Measurements from ENCODE around the gene TBK1.

TBK1 gene

DNA sequence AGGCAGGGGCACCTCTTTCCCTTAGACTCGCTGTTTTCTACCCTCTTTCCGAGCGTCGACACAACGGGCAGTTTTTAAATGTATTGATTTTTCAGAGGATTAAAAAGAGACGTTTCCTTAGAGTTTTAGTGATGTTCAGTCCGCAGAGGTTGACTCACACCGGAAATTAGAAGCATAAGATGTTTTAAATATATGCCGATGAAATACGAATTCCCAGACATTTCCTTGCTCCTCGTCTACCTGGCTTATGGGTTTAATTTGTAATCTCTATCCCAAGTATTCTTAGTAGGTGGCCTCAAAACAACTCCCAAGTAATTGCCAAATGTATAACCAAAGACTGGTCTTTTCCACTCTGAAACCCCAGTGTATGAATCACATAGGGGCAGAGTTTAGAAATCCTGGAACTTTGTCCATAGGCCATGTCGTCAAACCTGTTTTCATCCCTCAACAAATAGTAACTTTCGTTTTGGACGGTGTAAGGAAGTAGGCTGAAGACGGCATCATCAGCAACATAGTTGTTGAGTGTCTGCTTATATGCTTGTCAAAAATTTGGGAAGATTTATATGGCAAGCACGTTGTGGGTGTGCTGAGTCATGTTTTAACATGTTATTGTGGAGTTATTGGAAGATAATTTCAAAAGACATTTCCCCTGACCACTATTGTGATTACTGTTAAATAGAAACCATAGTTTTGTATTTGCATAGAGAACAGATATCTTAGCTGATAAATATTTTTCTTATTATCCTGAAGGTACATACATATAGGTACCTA is 824 bp downstream of the TBK1 start:
- peak; percentile 35 for DNase-seq

- no peak for DNase-seq
Measured at GRCh38 chr12:64455506-64455905, 3.6 kb downstream of the TBK1 start.

DNA sequence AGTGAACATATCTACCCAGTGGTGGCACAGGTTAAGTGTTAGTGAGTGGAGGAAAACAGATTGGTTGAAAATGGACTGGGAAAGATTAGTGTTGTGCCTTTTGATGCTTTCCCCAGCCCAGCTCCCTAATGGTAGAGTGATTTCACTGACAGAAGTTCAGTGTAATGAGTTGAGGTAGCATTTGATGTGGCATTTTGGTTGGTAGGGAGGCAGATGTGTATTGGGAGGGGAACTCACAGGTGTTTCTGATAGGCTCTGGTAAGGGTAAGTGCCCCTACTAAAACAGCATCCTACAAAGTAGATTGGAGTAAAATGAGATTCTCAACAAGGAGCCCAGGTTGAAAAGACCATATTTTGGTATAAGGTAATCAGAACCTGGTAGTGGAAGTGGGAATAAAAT is 4.2 kb downstream of the TBK1 start:
- DNase-seq: no peak

DNA sequence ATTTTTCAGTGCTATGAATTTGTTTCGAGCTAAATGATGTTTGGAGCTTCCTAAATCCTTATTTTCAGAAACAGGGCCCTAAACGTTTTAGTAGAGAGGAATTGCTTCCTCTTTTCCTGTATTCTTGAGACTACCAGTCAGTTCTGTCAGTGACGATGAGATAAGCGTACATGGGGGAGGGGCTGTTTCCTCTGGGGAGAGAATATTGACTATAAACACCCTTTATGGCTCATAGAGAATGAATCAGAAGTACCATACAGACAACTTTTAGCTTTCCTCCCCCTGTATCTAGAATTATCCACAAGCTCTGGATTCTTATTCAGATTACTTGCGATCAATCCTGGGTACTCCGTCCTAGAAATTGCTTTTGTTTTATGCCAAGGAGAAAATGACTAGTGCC is 5.1 kb downstream of the TBK1 start:
- DNase-seq: no peak

- no peak for DNase-seq
Measured at GRCh38 chr12:64457466-64457865, 5.5 kb downstream of the TBK1 start.

DNA sequence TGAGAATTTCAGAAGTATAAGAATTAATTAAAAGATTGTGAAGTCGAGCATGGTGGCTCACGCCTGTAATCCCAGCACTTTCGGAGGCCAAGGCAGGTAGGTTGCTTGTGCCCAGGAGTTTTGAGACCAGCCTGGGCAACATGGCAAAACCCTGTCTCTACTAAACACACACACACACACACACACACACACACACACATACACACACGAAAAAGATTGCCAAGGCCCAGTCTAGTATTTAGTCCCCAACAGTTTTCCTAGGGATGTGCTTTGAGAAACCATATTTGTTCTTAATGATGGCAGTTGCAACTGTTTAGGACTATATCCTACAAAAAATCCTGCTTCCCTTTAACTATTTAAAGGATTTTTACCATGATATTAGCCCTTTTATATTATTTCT is 6.0 kb downstream of the TBK1 start:
- no peak for DNase-seq

GRCh38 chr12:64459394-64459891 is 7.5 kb downstream of the TBK1 start:
- no peak for DNase-seq

DNA sequence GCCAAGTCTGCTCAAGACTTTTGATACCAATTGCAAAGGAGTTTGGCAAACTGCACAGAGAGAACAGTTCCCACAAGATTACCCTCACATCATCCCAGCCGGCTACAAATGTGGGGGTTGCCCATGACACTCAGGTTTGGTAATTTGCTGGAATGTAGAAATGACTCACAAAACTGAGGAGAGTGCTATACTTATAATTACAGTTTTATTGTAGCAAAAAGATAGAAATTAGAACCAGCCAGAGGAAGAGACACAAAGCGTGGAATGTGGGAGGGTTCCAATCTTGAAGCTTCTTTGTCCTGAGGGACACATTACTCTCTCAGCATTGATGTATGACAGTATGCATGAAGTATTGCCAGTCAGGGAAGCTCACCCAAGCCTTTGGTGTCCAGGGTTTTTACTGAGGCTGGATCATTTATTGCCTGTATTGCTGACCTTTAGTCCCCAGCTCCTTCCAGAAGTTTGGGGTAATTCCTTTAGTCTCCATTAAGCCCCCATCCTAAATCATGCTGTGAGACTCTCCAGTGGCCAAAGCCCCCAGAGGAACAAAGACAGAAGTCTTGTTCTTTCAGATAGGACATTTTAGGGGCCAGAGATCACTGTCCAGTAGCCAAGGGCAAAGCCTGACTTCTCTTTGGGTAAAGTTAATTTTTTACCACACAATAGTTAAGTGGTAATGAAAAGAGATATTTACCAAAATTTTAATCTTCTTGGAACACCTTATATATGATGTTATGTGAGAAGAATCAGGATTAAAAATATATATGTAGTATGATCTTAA is 9.9 kb downstream of the TBK1 start:
- no peak for DNase-seq

GRCh38 chr12:64466178-64466577 is 14.3 kb downstream of the TBK1 start:
- no peak for DNase-seq

GRCh38 chr12:64468966-64469365 is 17.0 kb downstream of the TBK1 start:
- DNase-seq: no peak

DNA sequence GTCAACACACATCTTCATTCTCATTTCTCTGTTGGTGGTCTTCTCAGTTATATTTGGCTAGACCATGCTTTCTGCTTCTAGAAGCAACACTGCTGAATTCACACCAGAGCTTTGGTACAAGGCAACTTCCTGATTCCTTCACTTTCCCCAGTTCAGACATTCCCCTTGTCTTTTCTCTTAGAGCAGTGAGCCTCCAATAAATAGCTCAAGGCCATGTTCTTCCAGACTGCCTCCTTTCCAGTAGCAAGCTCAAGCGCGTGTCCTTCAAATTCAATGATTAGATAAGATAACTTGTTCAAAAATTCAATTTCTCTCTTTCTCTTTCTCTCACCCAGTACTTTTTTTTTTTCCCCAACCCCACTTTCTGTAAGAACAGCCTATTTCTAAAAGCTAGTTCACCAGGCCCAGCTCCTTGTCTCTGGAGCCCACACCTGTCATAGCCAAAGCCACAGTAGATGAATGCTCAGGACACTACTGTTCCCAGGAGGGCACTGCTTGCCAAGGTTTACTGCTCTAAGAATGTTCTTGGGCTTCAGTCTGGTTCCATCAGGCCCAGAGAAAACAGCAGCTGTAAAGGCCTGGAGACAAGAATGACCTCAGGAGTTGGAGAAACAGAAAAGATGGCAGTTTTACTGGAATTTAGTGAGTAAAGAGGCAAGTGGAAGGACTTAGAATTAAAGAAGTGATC is 17.7 kb downstream of the TBK1 start:
- no peak for DNase-seq

GRCh38 chr12:64470495-64470894 is 18.6 kb downstream of the TBK1 start:
- DNase-seq: no peak

DNA sequence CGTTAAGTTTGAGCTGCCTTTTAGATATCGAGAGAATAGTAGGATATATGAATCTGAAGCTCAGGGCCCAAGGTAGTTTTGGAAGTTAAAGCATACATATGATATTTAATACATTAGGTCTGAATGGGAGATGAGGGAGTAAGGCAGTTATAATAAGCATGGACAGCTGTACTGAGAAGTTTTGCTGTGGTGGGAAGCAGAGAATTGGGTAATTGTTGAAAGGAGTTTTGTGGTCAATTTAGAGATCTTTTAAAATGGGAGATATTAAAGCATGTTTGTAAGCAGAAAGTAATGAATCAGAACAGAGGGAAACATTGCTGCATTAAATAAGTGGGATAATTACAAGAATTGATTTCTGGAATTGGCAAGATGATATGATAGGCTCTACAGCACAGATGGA is 21.3 kb downstream of the TBK1 start:
- no peak for DNase-seq

GRCh38 chr12:64475518-64475917 is 23.6 kb downstream of the TBK1 start:
- no peak for DNase-seq

GRCh38 chr12:64476844-64477243 is 24.9 kb downstream of the TBK1 start:
- no peak for DNase-seq

GRCh38 chr12:64478661-64479060 is 26.7 kb downstream of the TBK1 start:
- DNase-seq: no peak

- no peak for DNase-seq
Measured at GRCh38 chr12:64480148-64480547, 28.2 kb downstream of the TBK1 start.

GRCh38 chr12:64486657-64487056 is 34.7 kb downstream of the TBK1 start:
- DNase-seq: no peak

- no peak for DNase-seq
Measured at GRCh38 chr12:64491718-64492117, 39.8 kb downstream of the TBK1 start.

- DNase-seq: no peak
Measured at GRCh38 chr12:64493513-64493912, 41.6 kb downstream of the TBK1 start.

GRCh38 chr12:64494998-64495729 is 43.2 kb downstream of the TBK1 start:
- peak; percentile 75 for DNase-seq

GRCh38 chr12:64496839-64497400 is 45.0 kb downstream of the TBK1 start:
- no peak for DNase-seq

DNA sequence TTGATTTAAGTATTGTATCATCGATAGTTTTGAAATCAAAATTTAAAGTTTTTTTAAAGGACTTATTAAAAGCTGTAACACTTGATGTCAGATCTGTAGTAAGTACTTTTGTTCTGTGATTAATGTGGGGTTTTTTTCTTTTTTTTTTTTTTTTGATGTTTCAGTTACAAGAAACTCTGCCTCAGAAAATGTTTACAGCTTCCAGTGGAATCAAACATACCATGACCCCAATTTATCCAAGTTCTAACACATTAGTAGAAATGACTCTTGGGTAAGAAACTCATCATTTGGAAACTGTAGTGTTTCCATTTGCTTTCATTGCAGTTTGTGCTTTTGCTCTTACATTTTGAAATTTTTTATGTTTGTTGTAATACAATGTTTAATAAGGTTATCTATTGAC is 45.6 kb downstream of the TBK1 start:
- DNase-seq: no peak

All from NCI-H2171 treated with DMSO at 0.1 percent for 48 hours (cell line).